LNCaP clone FGC (cell line): ENCODE data around the gene PLSCR5.

Experiments used
- DNase-seq: peaks from one replicate; pipeline ENCODE4 v3.0.0-alpha.2; 2011; ENCODE audit warnings: low read depth
- H3K4me3 ChIP-seq: 2 replicates; pipeline ENCODE4 v1.5.1; 2011; ENCODE audit warnings: mild to moderate bottlenecking, low read depth, low read length, control low read depth
- CTCF ChIP-seq: IDR thresholded peaks from 2 replicates; pipeline ENCODE4 v1.5.1; 2012; ENCODE audit warnings: mild to moderate bottlenecking; ENCODE audit not compliant: control insufficient read depth, insufficient read depth; ENCODE audit errors: extremely low read depth

PLSCR5 gene

GRCh38 chr3:146547235-146547835 is 57.8 kb downstream of the PLSCR5 start:
- TF ChIP-seq CTCF: no peak
- no peak overlapping the region for H3K4me3 ChIP-seq
- no peak for DNase-seq

GRCh38 chr3:146546366-146546965 is 58.7 kb downstream of the PLSCR5 start:
- H3K4me3 ChIP-seq: no peak overlapping the region
- no peak for TF ChIP-seq CTCF
- no peak for DNase-seq

- no peak for TF ChIP-seq CTCF
- H3K4me3 ChIP-seq: peak overlapping the region; percentile 54
- DNase-seq: no peak
These were observed 60.1 kb downstream of the PLSCR5 start for GRCh38 chr3:146544929-146545528.

GRCh38 chr3:146544002-146544928 is 60.9 kb downstream of the PLSCR5 start, which contains the start of gene PLSCR1:
TSS of gene PLSCR1 (minus strand) at chr3:146544607. CDS start at chr3:146536552, 8,055 bp downstream.
- DNase-seq: peak; percentile 11
- no peak for TF ChIP-seq CTCF
- H3K4me3 ChIP-seq: peak within 1 kb of the TSS; percentile 54

GRCh38 chr3:146543461-146544001 is 61.6 kb downstream of the PLSCR5 start:
- no peak for DNase-seq
- no peak overlapping the region for H3K4me3 ChIP-seq
- no peak for TF ChIP-seq CTCF

- H3K4me3 ChIP-seq: no peak overlapping the region
- no peak for TF ChIP-seq CTCF
- DNase-seq: no peak
These were observed 62.2 kb downstream of the PLSCR5 start for GRCh38 chr3:146542978-146543377.
